IMR-90 (cell line): Measurements from ENCODE around the gene ZNF236. TPM values are rescaled to one million over a fixed set of nuclear protein-coding genes. Genes with fewer than 3 reads are reported as not detected.

Experiments
- ATAC-seq: fragments of 200-7000 bp; cut with Tn5 transposase; 2 replicates; pipeline ENCODE4 v1.9.1; 2020; ENCODE audit warnings: low read depth, mild to moderate bottlenecking, moderate library complexity
- BruUV-seq: library from RNA; stranded (reverse); fragments of 400-500 nt; replicated peaks from 2 replicates; lab custom pipeline; 2021; lab: Mats Ljungman, UMichigan
- CTCF ChIA-PET: fragments of 300-600 bp; formaldehyde crosslinking; extraction: SDS; loops from one replicate; lab custom pipeline; 2021; ENCODE audit warnings: antibody characterized with exemption; lab: Yijun Ruan, JAX
- POLR2A ChIA-PET: fragments of 300-600 bp; sonication (Branson Sonifier 250); formaldehyde crosslinking; loops from one replicate; lab custom pipeline; 2022; ENCODE audit warnings: antibody characterized with exemption; ENCODE audit not compliant: unreplicated experiment; lab: Charles Lee
- DNase-seq: peaks from one replicate; pipeline ENCODE4 v3.0.0; 2013
- H2AFZ ChIP-seq: replicated peaks from 2 replicates; pipeline ENCODE3; 2013; ENCODE audit warnings: low read length, mild to moderate bottlenecking; ENCODE audit not compliant: poor library complexity
- H2AK5ac ChIP-seq: 2 replicates; pipeline ENCODE4 v1.6.1; 2013; ENCODE audit warnings: low read depth, low read length, inconsistent platforms
- H2AK9ac ChIP-seq: replicated peaks from 2 replicates; pipeline ENCODE3; 2013; ENCODE audit warnings: mild to moderate bottlenecking, low read depth, low read length, moderate library complexity; ENCODE audit not compliant: poor library complexity
- H2BK120ac ChIP-seq: 2 replicates; pipeline ENCODE4 v1.6.1; 2013; ENCODE audit warnings: low read depth, low read length, inconsistent platforms
- H2BK15ac ChIP-seq: 3 replicates; pipeline ENCODE4 v1.6.1; 2013; ENCODE audit warnings: low read depth, low read length, inconsistent platforms
- H2BK20ac ChIP-seq: 2 replicates; pipeline ENCODE4 v1.6.1; 2013; ENCODE audit warnings: low read depth, mild to moderate bottlenecking, inconsistent platforms, low read length, moderate library complexity
- H2BK5ac ChIP-seq: 2 replicates; pipeline ENCODE4 v1.6.1; 2013; ENCODE audit warnings: mild to moderate bottlenecking, low read depth, low read length, inconsistent platforms; ENCODE audit not compliant: poor library complexity, severe bottlenecking
- H3K14ac ChIP-seq: replicated peaks from 2 replicates; pipeline ENCODE4 v1.6.1; 2013; ENCODE audit warnings: low read depth, low read length, inconsistent platforms
- H3K18ac ChIP-seq: 2 replicates; pipeline ENCODE4 v1.6.1; 2013; ENCODE audit warnings: low read depth, low read length, control low read depth
- H3K23ac ChIP-seq: 2 replicates; pipeline ENCODE4 v1.6.1; 2013; ENCODE audit warnings: low read depth, low read length, inconsistent platforms
- H3K27ac ChIP-seq: 2 replicates; pipeline ENCODE4 v1.5.1; 2013; ENCODE audit warnings: mild to moderate bottlenecking, control low read depth, low read length; ENCODE audit not compliant: insufficient read depth
- H3K27me3 ChIP-seq: 2 replicates; pipeline ENCODE4 v1.6.1; 2013; ENCODE audit warnings: low read length; ENCODE audit not compliant: control insufficient read depth, insufficient read depth
- H3K36me3 ChIP-seq: 2 replicates; pipeline ENCODE4 v1.6.1; 2013; ENCODE audit warnings: low read length, mixed read lengths; ENCODE audit not compliant: control insufficient read depth, insufficient read depth
- H3K4ac ChIP-seq: 2 replicates; pipeline ENCODE4 v1.6.1; 2013; ENCODE audit warnings: low read depth, low read length, inconsistent platforms
- H3K4me1 ChIP-seq: 2 replicates; pipeline ENCODE4 v1.6.1; 2013; ENCODE audit warnings: low read length, mixed read lengths; ENCODE audit not compliant: control insufficient read depth, insufficient read depth
- H3K4me2 ChIP-seq: 2 replicates; pipeline ENCODE4 v1.6.1; 2013; ENCODE audit warnings: low read depth, mild to moderate bottlenecking, control low read depth, low read length, moderate library complexity
- H3K4me3 ChIP-seq: 2 replicates; pipeline ENCODE4 v1.5.1; 2013; ENCODE audit warnings: low read depth, mild to moderate bottlenecking, control low read depth, low read length, moderate library complexity; ENCODE audit not compliant: insufficient read depth
- H3K56ac ChIP-seq: 2 replicates; pipeline ENCODE4 v1.6.1; 2013; ENCODE audit warnings: low read length, inconsistent platforms; ENCODE audit not compliant: insufficient read depth; ENCODE audit errors: extremely low read depth
- H3K79me1 ChIP-seq, 2 experiments: 2 replicates each; pipeline ENCODE4 v1.6.1; 2013; ENCODE audit warnings: low read length in 2 of 2, inconsistent platforms in 1 of 2, low read depth in 1 of 2
- H3K9ac ChIP-seq: 2 replicates; pipeline ENCODE4 v1.6.1; 2013; ENCODE audit warnings: low read depth, low read length, control low read depth
- H3K9me1 ChIP-seq: 2 replicates; pipeline ENCODE4 v1.6.1; 2013; ENCODE audit warnings: low read length, inconsistent platforms; ENCODE audit not compliant: insufficient read depth
- H3K9me3 ChIP-seq: 2 replicates; pipeline ENCODE4 v1.6.1; 2013; ENCODE audit warnings: low read length; ENCODE audit not compliant: control insufficient read depth, insufficient read depth
- H4K20me1 ChIP-seq: 2 replicates; pipeline ENCODE4 v1.6.1; 2013; ENCODE audit warnings: low read length, inconsistent platforms; ENCODE audit not compliant: insufficient read depth
- H4K5ac ChIP-seq: 2 replicates; pipeline ENCODE4 v1.6.1; 2013; ENCODE audit warnings: mild to moderate bottlenecking, low read depth, low read length, control low read depth
- H4K8ac ChIP-seq, 2 experiments: 2 replicates each; pipeline ENCODE4 v1.6.1; 2013; ENCODE audit warnings: low read depth in 2 of 2, low read length in 2 of 2, control low read depth in 1 of 2, inconsistent platforms in 1 of 2
- H4K91ac ChIP-seq: 2 replicates; pipeline ENCODE4 v1.6.1; 2013; ENCODE audit warnings: low read depth, low read length, inconsistent platforms; ENCODE audit not compliant: insufficient read depth
- BHLHE40 ChIP-seq: fragments of 150-350 bp; IDR thresholded peaks from 2 replicates; pipeline ENCODE4 v1.6.1; 2016; ENCODE audit warnings: mild to moderate bottlenecking, low read depth, low read length
- CEBPB ChIP-seq: IDR thresholded peaks from 2 replicates; pipeline ENCODE4 v1.6.1; 2012; ENCODE audit warnings: low read depth, low read length, improper control_type of control experiment
- CTCF ChIP-seq: conservative IDR thresholded peaks from 2 replicates; pipeline ENCODE4 v1.5.1; 2012; ENCODE audit warnings: mild to moderate bottlenecking, low read depth, low read length, improper control_type of control experiment
- FOS ChIP-seq: fragments of 150-350 bp; IDR thresholded peaks from 2 replicates; pipeline ENCODE4 v1.6.1; 2016; ENCODE audit warnings: low read depth, low read length
- MAFK ChIP-seq: IDR thresholded peaks from 2 replicates; pipeline ENCODE4 v1.6.1; 2012; ENCODE audit warnings: low read depth, low read length, improper control_type of control experiment
- MXI1 ChIP-seq: IDR thresholded peaks from 2 replicates; pipeline ENCODE4 v1.6.1; 2012; ENCODE audit warnings: low read depth, mild to moderate bottlenecking, low read length, moderate library complexity, borderline replicate concordance
- NFE2L2 ChIP-seq: fragments of 150-350 bp; IDR thresholded peaks from 2 replicates; pipeline ENCODE4 v1.6.1; 2016; ENCODE audit warnings: low read depth, mild to moderate bottlenecking, low read length
- POLR2A ChIP-seq: IDR thresholded peaks from 2 replicates; pipeline ENCODE4 v1.6.1; 2012; ENCODE audit warnings: mild to moderate bottlenecking, low read depth, low read length
- RAD21 ChIP-seq: IDR thresholded peaks from 2 replicates; pipeline ENCODE4 v1.6.1; 2012; ENCODE audit warnings: low read length, improper control_type of control experiment
- RCOR1 ChIP-seq: IDR thresholded peaks from 2 replicates; pipeline ENCODE4 v1.6.1; 2012; ENCODE audit warnings: mild to moderate bottlenecking, low read length, improper control_type of control experiment; ENCODE audit not compliant: insufficient replicate concordance
- RFX5 ChIP-seq: IDR thresholded peaks from 2 replicates; pipeline ENCODE4 v1.8.0; 2012; ENCODE audit warnings: low read depth, mild to moderate bottlenecking, low read length, moderate library complexity
- SMC3 ChIP-seq: fragments of 150-350 bp; IDR thresholded peaks from 2 replicates; pipeline ENCODE4 v1.6.1; 2016; ENCODE audit warnings: low read depth, mild to moderate bottlenecking, antibody characterized with exemption, low read length, moderate library complexity
- USF2 ChIP-seq: fragments of 150-350 bp; IDR thresholded peaks from 2 replicates; pipeline ENCODE4 v1.6.1; 2017; ENCODE audit warnings: mild to moderate bottlenecking, antibody characterized with exemption, low read length, low read depth
- WGBS, 2 experiments: methylation state at CpG; one replicate each; pipeline versions ENCODE4 v1.1.5 to v1.1.7; 2013; ENCODE audit warnings: missing lambda C conversion rate in 2 of 2; ENCODE audit not compliant: insufficient read length in 1 of 2; ENCODE audit errors: extremely low coverage in 2 of 2; 5-methylcytosine and 5-hydroxymethylcytosine counted together
- dilution Hi-C: fragments of 300-500 bp; cut with HindIII; formaldehyde crosslinking; loops from one replicate; pipeline ENCODE4 v1.14.3; 2018; ENCODE audit warnings: low sequenced_read_pairs; ENCODE audit not compliant: unreplicated experiment
- in situ Hi-C: fragments of 300-500 bp; cut with MboI; formaldehyde crosslinking; loops from 3 replicates; pipeline ENCODE4 v1.14.3; 2019; ENCODE audit warnings: low sequenced_read_pairs, inconsistent platforms, mixed read lengths
- intact Hi-C: fragments of 100-400 bp; cut with micrococcal nuclease; formaldehyde crosslinking; loops from 2 replicates; pipeline ENCODE4 v1.10.0; 2022
- polyA plus RNA-seq, 3 experiments: library from polyadenylated mRNA; depleted of rRNA; stranded (reverse); fragments of >200 nt; gene quantifications; 2 replicates each; pipeline ENCODE4 v1.2.3, GENCODE V29; 2012; ENCODE audit warnings: low replicate concordance in 1 of 3
- total RNA-seq: library from RNA; depleted of rRNA; stranded (reverse); fragments of >200 nt; gene quantifications from 2 replicates; pipeline ENCODE4 v1.2.3, GENCODE V29; 2012

The ZNF236 gene
- total and polyA plus RNA-seq, 2 of the 4 experiments (the other 2 are of a cell fraction), result 3.6 to 9.7 TPM

GRCh38 chr18:76801567-76802505 is 20.5 kb upstream of the ZNF236 start (continued):
- TF ChIP-seq NFE2L2, result no peak
- no peak for TF ChIP-seq CEBPB
- TF ChIP-seq MXI1, result no peak

GRCh38 chr18:76803413-76803812 is 18.9 kb upstream of the ZNF236 start:
- no peaks in the 10 kb centered on the region for H3K36me3 ChIP-seq
- no peak overlapping the region for H2BK20ac ChIP-seq
- H4K5ac ChIP-seq, result no peak overlapping the region
- no CpG with 5 or more reads among the region's 5 CpGs for WGBS, 2 experiments
- intact Hi-C loops (loop anchor here (1.0 to 5.0 kb wide), 4 partner anchors 71 to 409 kb away; no protein-coding TSS in a partner anchor), in situ Hi-C loops (loop anchor here (10.0 to 25.0 kb wide), 2 partner anchors 181 to 409 kb away; no protein-coding TSS in a partner anchor), dilution Hi-C loops (no loop called here)
- H3K9me1 ChIP-seq, result no peaks in the 10 kb centered on the region
- no peaks in the 10 kb centered on the region for H3K79me1 ChIP-seq
- H2BK120ac ChIP-seq, result no peak overlapping the region
- H4K91ac ChIP-seq, result no peak overlapping the region
- H2AFZ ChIP-seq, result peak overlapping the region; percentile 80
- no peak overlapping the region for H3K14ac ChIP-seq
- ATAC-seq (no peak), DNase-seq (no peak)
- no peak overlapping the region for H3K23ac ChIP-seq
- no peak overlapping the region for H3K27ac ChIP-seq
- H3K18ac ChIP-seq, result no peak overlapping the region
- no peak overlapping the region for H4K8ac ChIP-seq
- ChIA-PET POLR2A (no interaction called here), CTCF (interaction anchor here (0.6 to 1.7 kb wide), 11 partner anchors 9 to 1602 kb away, joined by 3 to 18 read pairs (median 4); no protein-coding TSS in a partner anchor)
- no peak overlapping the region for H3K4ac ChIP-seq
- H3K4me1 ChIP-seq, result no peaks in the 10 kb centered on the region
- no peak overlapping the region for H2BK15ac ChIP-seq
- no peak overlapping the region for H2AK5ac ChIP-seq
- H3K27me3 ChIP-seq, result no peaks in the 10 kb centered on the region
- no peak overlapping the region for H3K4me3 ChIP-seq
- H3K4me2 ChIP-seq, result peak overlapping the region; percentile 85
- no peak overlapping the region for H2BK5ac ChIP-seq
- no peaks in the 10 kb centered on the region for H4K20me1 ChIP-seq
- no peak overlapping the region for H2AK9ac ChIP-seq
- H3K9ac ChIP-seq, result peak overlapping the region; percentile 39; the same call in 1 of the 2 replicates
- BruUV-seq, result no TSS peak
- H3K9me3 ChIP-seq, result no peaks in the 10 kb centered on the region
- no peak overlapping the region for H3K56ac ChIP-seq
- TF ChIP-seq BHLHE40 (no peak), POLR2A (no peak), FOS (no peak), CEBPB (no peak), NFE2L2 (no peak), SMC3 (no peak), MXI1 (no peak), USF2 (no peak), RCOR1 (no peak), RFX5 (no peak), MAFK (no peak), CTCF (no peak), RAD21 (no peak)
